H1 (cell line): ENCODE results near the gene F5. TPM values are rescaled to one million over a fixed set of nuclear protein-coding genes. Genes with fewer than 3 reads are reported as not detected.

Source experiments
- CTCF ChIA-PET: fragments of 300-600 bp; sonication (Branson Sonifier 250); formaldehyde crosslinking; loops from one replicate; lab custom pipeline; 2021; ENCODE audit not compliant: partially characterized antibody; lab: Charles Lee
- POLR2A ChIA-PET: fragments of 300-600 bp; sonication (Branson Sonifier 250); formaldehyde crosslinking; loops from one replicate; lab custom pipeline; 2021; ENCODE audit warnings: inconsistent platforms; ENCODE audit not compliant: partially characterized antibody; lab: Charles Lee
- DNase-seq, 2 experiments: peaks; one replicate each; pipeline versions ENCODE4 v3.0.0 to v3.0.0-alpha.2; 2010 to 2022; ENCODE audit warnings: low spot score in 2 of 2, low read depth in 1 of 2, mixed read lengths in 1 of 2
- FAIRE-seq: peaks from 2 replicates; lab custom pipeline; 2011; peaks lifted over from hg19 to GRCh38; lab: Jason Lieb, UNC
- H2AFZ ChIP-seq: 2 replicates; pipeline ENCODE4 v1.8.1; 2012; ENCODE audit warnings: low read length, inconsistent platforms
- H2AK5ac ChIP-seq: 2 replicates; pipeline ENCODE4 v1.6.1; 2013; ENCODE audit warnings: low read depth, low read length
- H2BK120ac ChIP-seq: replicated peaks from 2 replicates; pipeline ENCODE3; 2013; ENCODE audit warnings: low read depth, low read length, inconsistent platforms
- H2BK12ac ChIP-seq: 2 replicates; pipeline ENCODE4 v1.6.1; 2013; ENCODE audit warnings: low read depth, low read length
- H2BK15ac ChIP-seq: 2 replicates; pipeline ENCODE4 v1.6.1; 2013; ENCODE audit warnings: low read length
- H2BK20ac ChIP-seq: 2 replicates; pipeline ENCODE4 v1.6.1; 2013; ENCODE audit warnings: low read length
- H2BK5ac ChIP-seq: 2 replicates; pipeline ENCODE4 v1.6.1; 2013; ENCODE audit warnings: low read depth, low read length
- H3K14ac ChIP-seq: 2 replicates; pipeline ENCODE4 v1.6.1; 2013; ENCODE audit warnings: inconsistent platforms; ENCODE audit not compliant: insufficient read length
- H3K18ac ChIP-seq: 2 replicates; pipeline ENCODE4 v1.6.1; 2013; ENCODE audit warnings: low read length; ENCODE audit errors: extremely low read depth
- H3K23ac ChIP-seq: 2 replicates; pipeline ENCODE4 v1.6.1; 2013; ENCODE audit warnings: inconsistent platforms; ENCODE audit not compliant: insufficient read length
- H3K23me2 ChIP-seq: 2 replicates; pipeline ENCODE4 v1.6.1; 2013; ENCODE audit warnings: low read depth, low read length
- H3K27ac ChIP-seq: 2 replicates; pipeline ENCODE4 v1.6.1; 2011; ENCODE audit warnings: low read depth, low read length, inconsistent platforms
- H3K27me3 ChIP-seq, 4 experiments: replicated peaks in 1 of 4; 1 replicate in 1 of 4; 2 replicates in 3 of 4; pipeline versions ENCODE4 v1.6.1 to v1.8.1; 2011 to 2013; ENCODE audit warnings: low read length in 3 of 4, mild to moderate bottlenecking in 3 of 4, inconsistent platforms in 2 of 4, mixed read lengths in 2 of 4, moderate library complexity in 1 of 4; ENCODE audit not compliant: control insufficient read depth in 3 of 4, insufficient read depth in 3 of 4; ENCODE audit errors: extremely low read depth in 1 of 4
- H3K36me3 ChIP-seq, 4 experiments: 2 replicates each; pipeline versions ENCODE4 v1.6.1 to v1.8.1; 2011 to 2013; ENCODE audit warnings: mild to moderate bottlenecking in 4 of 4, low read length in 3 of 4, moderate library complexity in 2 of 4, control low read depth in 1 of 4, inconsistent platforms in 1 of 4; ENCODE audit not compliant: insufficient read depth in 4 of 4, control insufficient read depth in 2 of 4
- H3K4ac ChIP-seq: replicated peaks from 2 replicates; pipeline ENCODE3; 2013; ENCODE audit warnings: low read length, low read depth, mixed read lengths, inconsistent platforms; ENCODE audit not compliant: insufficient read length
- H3K4me1 ChIP-seq, 4 experiments: replicated peaks in 1 of 4; 1 replicate in 1 of 4; 2 replicates in 3 of 4; pipeline versions ENCODE4 v1.6.1 to v1.8.1; 2011 to 2013; ENCODE audit warnings: low read length in 3 of 4, inconsistent platforms in 2 of 4, mixed read lengths in 1 of 4; ENCODE audit not compliant: insufficient read depth in 4 of 4, control insufficient read depth in 3 of 4
- H3K4me2 ChIP-seq, 2 experiments: 2 replicates each; pipeline versions ENCODE4 v1.6.1 to v1.8.1; 2011 to 2013; ENCODE audit warnings: low read depth in 2 of 2, low read length in 2 of 2, control low read depth in 1 of 2, inconsistent platforms in 1 of 2, mild to moderate bottlenecking in 1 of 2; ENCODE audit not compliant: insufficient read depth in 1 of 2
- H3K4me3 ChIP-seq, 4 experiments: fragments of 200-600, 300-600 bp in 1 of 4; sonication (generic), shearing (Covaris generic), sonication (Bioruptor Twin) in 1 of 4; 2 replicates each; pipeline versions ENCODE4 v1.5.1 to v1.8.1; 2011 to 2016; ENCODE audit warnings: low read length in 4 of 4, low read depth in 3 of 4, control low read depth in 2 of 4, inconsistent platforms in 2 of 4, mild to moderate bottlenecking in 2 of 4, mixed read lengths in 1 of 4, moderate library complexity in 1 of 4; ENCODE audit not compliant: insufficient read depth in 2 of 4; ENCODE audit errors: extremely low read depth in 1 of 4
- H3K56ac ChIP-seq: replicated peaks from 2 replicates; pipeline ENCODE3; 2013; ENCODE audit warnings: low read depth, mild to moderate bottlenecking, mixed read lengths, low read length, inconsistent platforms; ENCODE audit not compliant: insufficient read length
- H3K79me1 ChIP-seq: 2 replicates; pipeline ENCODE4 v1.6.1; 2013; ENCODE audit warnings: low read depth, low read length, control low read depth
- H3K79me2 ChIP-seq, 2 experiments: 2 replicates each; pipeline versions ENCODE4 v1.6.1 to v1.8.1; 2012 to 2013; ENCODE audit warnings: low read length in 2 of 2, mild to moderate bottlenecking in 2 of 2, inconsistent platforms in 1 of 2; ENCODE audit not compliant: insufficient read depth in 2 of 2, control insufficient read depth in 1 of 2
- H3K9ac ChIP-seq, 4 experiments: replicated peaks in 1 of 4; 1 replicate in 1 of 4; 2 replicates in 3 of 4; pipeline versions ENCODE4 v1.6.1 to v1.8.1; 2011 to 2013; ENCODE audit warnings: low read depth in 3 of 4, low read length in 3 of 4, control low read depth in 2 of 4, mild to moderate bottlenecking in 2 of 4, moderate library complexity in 2 of 4, inconsistent platforms in 1 of 4; ENCODE audit errors: extremely low read depth in 1 of 4
- H3K9me3 ChIP-seq, 2 experiments: 2 replicates each; pipeline versions ENCODE4 v1.6.1 to v1.8.1; 2012 to 2013; ENCODE audit warnings: mild to moderate bottlenecking in 2 of 2, moderate library complexity in 2 of 2, control low read depth in 1 of 2, inconsistent platforms in 1 of 2, low read depth in 1 of 2, low read length in 1 of 2, mixed read lengths in 1 of 2; ENCODE audit not compliant: insufficient read depth in 2 of 2
- H4K20me1 ChIP-seq, 2 experiments: replicated peaks in 1 of 2; 2 replicates each; pipeline versions ENCODE3 to v1.8.1; 2011 to 2013; ENCODE audit warnings: inconsistent platforms in 2 of 2, low read length in 2 of 2, mild to moderate bottlenecking in 1 of 2; ENCODE audit not compliant: insufficient read depth in 2 of 2, control insufficient read depth in 1 of 2
- H4K5ac ChIP-seq: 2 replicates; pipeline ENCODE4 v1.6.1; 2013; ENCODE audit warnings: low read length, low read depth, mixed read lengths, inconsistent platforms; ENCODE audit not compliant: insufficient read length
- H4K8ac ChIP-seq: 2 replicates; pipeline ENCODE4 v1.8.0; 2013; ENCODE audit warnings: mild to moderate bottlenecking, moderate library complexity, low read length, inconsistent platforms; ENCODE audit not compliant: insufficient read depth; ENCODE audit errors: extremely low read depth
- H4K91ac ChIP-seq: replicated peaks from 2 replicates; pipeline ENCODE3; 2013; ENCODE audit warnings: low read length, mixed read lengths, inconsistent platforms; ENCODE audit not compliant: insufficient read length
- CBX5 ChIP-seq: fragments of 300-800, 300-1000 bp; sonication (generic); IDR thresholded peaks from 2 replicates; pipeline ENCODE4 v1.7.1; 2016; ENCODE audit warnings: antibody characterized with exemption, low read length, low read depth
- CEBPB ChIP-seq: IDR thresholded peaks from 2 replicates; pipeline ENCODE4 v1.6.1; 2012; ENCODE audit warnings: low read depth, low read length
- EP300 ChIP-seq, 2 experiments: IDR thresholded peaks; 1 replicate in 1 of 2; 2 replicates in 1 of 2; pipeline ENCODE4 v1.6.1; 2011 to 2012; ENCODE audit warnings: low read depth in 2 of 2, low read length in 2 of 2, mild to moderate bottlenecking in 2 of 2, borderline replicate concordance in 1 of 2, inconsistent platforms in 1 of 2, moderate library complexity in 1 of 2
- JUN ChIP-seq: IDR thresholded peaks from 2 replicates; pipeline ENCODE4 v1.6.1; 2011; ENCODE audit warnings: low read depth, mild to moderate bottlenecking, improper control_type of control experiment, low read length
- MAFK ChIP-seq: IDR thresholded peaks from 2 replicates; pipeline ENCODE4 v1.6.1; 2012; ENCODE audit warnings: low read depth, mild to moderate bottlenecking, improper control_type of control experiment, low read length
- WGBS, 2 experiments: shearing (Covaris generic) in 1 of 2; methylation state at CpG; one replicate each; pipeline versions ENCODE4 v1.1.6 to v1.1.7; 2013 to 2015; ENCODE audit warnings: low lambda C conversion rate in 2 of 2, mixed read lengths in 2 of 2, inconsistent platforms in 1 of 2, low coverage in 1 of 2, missing lambda C conversion rate in 1 of 2; ENCODE audit not compliant: insufficient replicate concordance in 2 of 2, insufficient coverage in 1 of 2, insufficient read length in 1 of 2; ENCODE audit errors: extremely low coverage in 1 of 2, missing lambda C conversion rate in 1 of 2; 5-methylcytosine and 5-hydroxymethylcytosine counted together
- polyA plus RNA-seq, 7 experiments: library from polyadenylated mRNA; depleted of rRNA in 3 of 7; stranded (reverse) in 5 of 7; unstranded in 2 of 7; fragments of >200 nt in 5 of 7; fragments of 200-250 nt in 2 of 7; gene quantifications; 1 replicate in 5 of 7; 2 replicates in 1 of 7; 4 replicates in 1 of 7; pipeline versions ENCODE4 v1.2.1 to v1.2.3, GENCODE V29; 2011 to 2013; ENCODE audit warnings: missing spikeins in 2 of 7, mixed read lengths in 2 of 7
- total RNA-seq: library from RNA; stranded (reverse); fragmentation: NEBNext Ultra II Directional; extraction: Animal tissue kit (Norgen Biotek cat#: 25700); gene quantifications from 2 replicates; pipeline ENCODE4 v1.2.1, GENCODE V29; 2021
- TF ChIP-seq, protein P1 (sequence below): IDR thresholded peaks from 2 replicates; pipeline ENCODE4 v1.6.1; 2011; ENCODE audit warnings: low read depth, mild to moderate bottlenecking, low read length; ENCODE audit not compliant: insufficient read depth

Gene F5
- total and polyA plus RNA-seq, 2 of the 8 experiments (the other 6 are each of a cell fraction or from before 2014, with no cell fraction given) = 0.04 to 0.06 TPM

DNA sequence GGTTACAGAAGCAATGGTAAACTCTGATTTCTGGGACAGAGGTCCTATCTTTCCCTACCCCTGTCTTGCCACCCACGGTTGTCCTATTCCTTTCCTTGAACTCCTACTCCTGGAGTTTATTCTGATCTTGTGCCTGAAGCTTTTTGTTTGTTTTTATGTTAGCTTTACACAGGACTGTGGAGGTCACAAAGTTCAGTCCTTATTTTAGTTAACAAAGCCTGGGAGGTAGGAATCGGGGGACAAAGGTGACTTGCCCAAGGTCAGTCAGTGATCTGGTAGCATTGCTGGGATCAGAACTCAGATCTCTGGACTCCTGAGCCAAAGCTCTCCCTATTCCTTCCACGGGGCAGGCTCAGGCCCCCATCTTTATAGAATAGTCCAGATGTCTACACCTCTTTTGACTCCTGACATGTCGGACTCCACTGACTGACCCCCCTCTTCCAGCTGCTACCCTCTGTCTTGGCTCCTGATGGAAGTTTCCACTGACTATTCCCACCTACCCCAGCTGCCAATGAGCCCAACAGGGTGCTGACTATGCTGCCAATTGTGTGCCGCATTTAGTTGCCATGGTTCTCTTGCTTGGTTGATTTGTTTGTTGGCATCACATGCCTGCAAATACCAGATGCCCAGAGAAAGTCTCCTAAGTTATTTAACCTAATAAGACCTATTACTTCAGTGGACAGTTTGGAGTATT lies 9.9 kb downstream of the F5 start:
- Histone ChIP-seq H4K5ac (no peak overlapping the region), H2BK120ac (no peak overlapping the region), H3K9me3 (no peaks in the 10 kb centered on the region), H2AK5ac (no peak overlapping the region), H3K23ac (no peak overlapping the region), H3K4me2 (no peak overlapping the region), H4K91ac (no peak overlapping the region), H4K20me1 (no peaks in the 10 kb centered on the region), H3K4ac (no peak overlapping the region), H3K14ac (no peak overlapping the region), H3K27me3 (no peaks in the 10 kb centered on the region), H2BK5ac (no peak overlapping the region), H3K27ac (no peak overlapping the region), H3K23me2 (no peaks in the 10 kb centered on the region; the same call in 1 of the 2 replicates), H3K4me3 (no peak overlapping the region), H3K79me2 (no peaks in the 10 kb centered on the region), H3K79me1 (no peaks in the 10 kb centered on the region), H3K4me1 (no peaks in the 10 kb centered on the region), H4K8ac (no peak overlapping the region), H2AFZ (no peak overlapping the region), H3K56ac (no peak overlapping the region), H2BK20ac (no peak overlapping the region), H2BK15ac (no peak overlapping the region), H3K18ac (no peak overlapping the region), H3K36me3 (no peaks in the 10 kb centered on the region), H2BK12ac (no peak overlapping the region), H3K9ac (no peak overlapping the region)
- WGBS, 2 experiments = 82% methylated on average over 5 of the region's 5 CpGs; no CpG with 5 or more reads in 1 of the 2 experiments
- DNase-seq (no peak), FAIRE-seq (no peak)
- CTCF ChIA-PET = interaction anchor here (0.6 to 1.0 kb wide), 6 partner anchors 10 to 233 kb away, joined by 3 to 4 read pairs (median 3); partner anchors contain the start of gene F5
- POLR2A ChIA-PET = no interaction called here
- TF ChIP-seq, protein P1, sequence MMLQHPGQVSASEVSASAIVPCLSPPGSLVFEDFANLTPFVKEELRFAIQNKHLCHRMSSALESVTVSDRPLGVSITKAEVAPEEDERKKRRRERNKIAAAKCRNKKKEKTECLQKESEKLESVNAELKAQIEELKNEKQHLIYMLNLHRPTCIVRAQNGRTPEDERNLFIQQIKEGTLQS = no peak
- TF ChIP-seq CBX5 = no peak
- TF ChIP-seq EP300 (IDR thresholded peaks at IDR 0.05; ENCODE audit: borderline replicate concordance in 1 of 2, low read depth in 2 of 2, low read length in 2 of 2) = no peak
- no peak for TF ChIP-seq MAFK
- no peak for TF ChIP-seq CEBPB
- TF ChIP-seq JUN = no peak
